GM19397 (cell line): ENCODE results near the gene ZC3H10.
"Not testable (repeated sequence)": the region's sequence is repeated elsewhere in the genome, so short reads cannot be mapped to it uniquely, and the experiment has no call there.

Experiments used
- ATAC-seq: cut with Tn5 transposase; IDR thresholded peaks from one replicate; pipeline ENCODE4 v1.9.1; 2021; ENCODE audit warnings: mild to moderate bottlenecking, moderate library complexity; ENCODE audit not compliant: unreplicated experiment

The ZC3H10 gene

DNA sequence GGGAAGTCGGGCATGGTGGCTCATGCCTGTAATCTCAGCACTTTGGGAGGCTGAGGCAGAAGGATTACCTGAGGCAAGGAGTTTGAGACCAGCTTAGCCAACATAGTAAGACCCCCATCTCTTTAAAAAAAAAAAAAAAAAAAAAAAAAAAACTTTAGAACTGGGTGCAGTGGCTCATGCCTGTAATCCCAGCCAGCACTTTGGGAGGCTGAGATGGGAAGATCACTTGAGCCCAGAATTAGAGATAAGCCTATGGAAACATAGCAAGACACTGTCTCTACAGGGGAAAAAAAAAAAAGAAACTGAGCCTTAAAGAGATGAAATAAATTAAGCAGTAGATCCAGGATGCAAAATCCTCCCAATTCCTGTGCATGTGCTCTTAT lies 15.4 kb upstream of the ZC3H10 start:
- ATAC-seq, result no peak

GRCh38 chr12:56103066-56103711 lies 14.9 kb upstream of the ZC3H10 start:
- no peak for ATAC-seq

DNA sequence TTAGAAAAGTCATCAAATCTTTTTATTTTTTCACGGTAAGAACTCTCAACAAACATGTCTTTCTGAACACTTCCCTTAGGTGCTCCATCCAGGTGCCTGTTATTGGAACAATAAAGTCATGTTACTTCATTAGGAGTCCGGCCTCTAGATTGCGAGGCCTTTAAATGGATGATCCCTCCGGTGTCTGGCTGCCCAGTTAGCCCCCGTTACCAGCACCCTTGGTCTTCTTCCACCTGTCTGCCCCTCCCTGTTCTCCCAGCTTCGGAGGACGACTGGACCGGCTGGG lies 14.3 kb upstream of the ZC3H10 start:
- ATAC-seq, result no peak

GRCh38 chr12:56104109-56104814 lies 13.8 kb upstream of the ZC3H10 start, which contains the start of gene PA2G4:
TSS of gene PA2G4 (plus strand) at chr12:56104559. CDS start at chr12:56104738, 179 bp downstream.
- ATAC-seq, result peak; percentile 89

DNA sequence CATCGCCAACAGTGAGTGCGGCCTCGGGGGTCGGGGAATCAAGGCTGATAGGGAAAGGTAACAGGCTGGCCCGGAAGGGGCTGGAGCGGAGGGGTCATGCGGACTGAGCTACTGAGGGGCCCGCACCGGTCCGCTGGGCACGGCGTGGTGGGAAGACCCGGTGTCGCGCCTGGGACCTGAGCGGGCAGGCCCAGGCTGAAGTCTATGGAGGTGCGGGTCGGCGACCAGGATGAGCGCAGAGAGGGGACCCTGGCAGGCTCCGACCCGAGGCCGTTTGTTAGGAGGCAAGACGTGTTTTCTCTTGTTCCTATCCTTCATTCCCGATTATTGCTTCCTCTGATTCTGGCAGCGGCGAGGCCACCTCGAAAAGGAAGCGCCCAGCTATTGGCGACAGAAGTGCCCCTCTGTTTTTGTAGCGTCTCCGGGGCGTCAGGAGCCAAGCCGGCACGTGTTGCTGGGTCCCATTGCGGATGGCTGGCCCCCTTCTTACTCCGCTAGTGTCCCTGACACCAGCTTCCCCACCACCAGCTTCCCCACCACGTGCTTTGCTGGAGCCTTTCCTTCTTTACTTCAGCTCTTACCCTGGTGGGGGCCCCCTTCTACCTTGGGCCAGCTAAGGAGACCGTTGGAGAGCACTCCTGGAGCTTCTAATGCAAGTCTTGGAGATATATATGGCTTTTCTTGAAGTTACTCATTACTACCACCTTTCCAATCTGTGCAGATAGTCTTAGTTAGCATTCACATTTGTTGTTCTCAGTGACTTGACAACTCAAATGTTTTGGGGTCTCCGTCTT lies 13.1 kb upstream of the ZC3H10 start:
- ATAC-seq, result peak; percentile 19

GRCh38 chr12:56105609-56105902 lies 12.5 kb upstream of the ZC3H10 start:
- no peak for ATAC-seq

DNA sequence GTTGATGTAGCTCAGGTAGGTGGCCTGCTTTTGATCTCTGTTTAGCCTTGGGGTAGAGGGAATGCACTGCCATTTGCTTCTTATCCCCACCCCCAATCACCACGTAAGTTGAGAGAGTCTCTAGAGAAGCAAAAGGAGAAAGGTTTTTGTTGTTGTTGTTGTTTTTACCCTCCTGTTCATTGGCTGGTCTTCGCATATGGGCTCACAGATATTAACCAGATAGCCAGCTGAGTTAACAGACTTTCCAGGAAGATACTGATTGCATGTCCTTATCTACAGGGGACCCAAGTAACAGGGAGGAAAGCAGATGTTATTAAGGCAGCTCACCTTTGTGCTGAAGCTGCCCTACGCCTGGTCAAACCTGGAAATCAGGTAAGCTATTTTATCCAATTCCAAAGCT lies 10.8 kb upstream of the ZC3H10 start:
- ATAC-seq, result no peak

- no peak for ATAC-seq
Observed at GRCh38 chr12:56110571-56110970, 7.5 kb upstream of the ZC3H10 start.

DNA sequence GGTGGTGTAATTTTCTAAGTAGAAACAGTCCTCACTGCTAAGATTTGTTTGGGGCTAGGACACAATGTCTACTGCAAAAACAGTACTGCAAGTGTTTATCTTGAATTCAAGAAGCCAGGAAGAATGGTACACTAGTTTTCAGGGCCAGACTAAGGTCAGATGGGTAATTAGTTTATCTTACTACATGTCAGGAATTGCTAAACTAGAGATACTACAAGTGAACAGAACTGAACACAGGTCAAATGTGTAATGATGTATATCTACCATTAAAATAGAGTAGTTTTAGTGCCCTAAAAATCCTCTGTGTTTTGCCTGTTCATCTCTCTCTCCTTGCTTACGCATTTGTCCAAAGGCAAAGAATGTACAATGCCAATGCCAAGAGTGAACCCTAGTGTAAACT lies 4.0 kb upstream of the ZC3H10 start:
- no peak for ATAC-seq

GRCh38 chr12:56115329-56115728 lies 2.7 kb upstream of the ZC3H10 start:
- no peak for ATAC-seq

DNA sequence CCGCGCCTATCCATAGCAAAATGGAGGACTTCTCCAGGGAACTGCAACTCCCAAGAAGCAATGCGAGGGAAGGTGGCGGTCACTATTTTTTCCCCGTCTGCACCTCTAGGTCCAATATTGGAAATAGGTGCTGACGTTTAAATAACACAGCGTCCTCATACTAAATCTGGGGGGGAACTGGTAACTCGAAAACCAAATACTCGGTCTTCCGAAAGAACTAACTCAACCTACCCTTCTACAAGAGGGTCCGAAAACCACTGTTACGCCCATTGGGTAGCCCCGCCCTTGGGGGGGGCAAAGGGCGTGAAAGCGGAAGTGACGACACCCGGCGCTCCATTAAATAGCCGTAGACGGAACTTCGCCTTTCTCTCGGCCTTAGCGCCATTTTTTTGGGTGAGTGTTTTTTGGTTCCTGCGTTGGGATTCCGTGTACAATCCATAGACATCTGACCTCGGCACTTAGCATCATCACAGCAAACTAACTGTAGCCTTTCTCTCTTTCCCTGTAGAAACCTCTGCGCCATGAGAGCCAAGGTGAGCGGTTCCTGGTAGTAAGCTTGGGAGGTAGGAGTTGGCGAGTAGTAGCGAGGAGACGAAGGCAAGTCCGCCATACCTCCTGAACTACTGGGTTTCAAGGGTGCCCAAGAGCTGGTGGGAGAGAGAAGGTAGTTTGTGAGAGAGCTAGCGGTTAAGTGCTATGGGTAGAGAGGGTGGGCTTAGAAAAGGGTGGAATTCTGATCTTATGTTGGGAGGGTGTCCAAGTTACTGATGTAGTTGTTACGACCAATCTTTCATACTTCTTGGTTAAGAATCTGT lies 1.6 kb upstream of the ZC3H10 start, which contains the start of gene RPL41:
Gene RPL41 (plus strand): TSS at position 367 of the 815 bp plus-strand sequence.
- ATAC-seq, result peak; percentile 39

DNA sequence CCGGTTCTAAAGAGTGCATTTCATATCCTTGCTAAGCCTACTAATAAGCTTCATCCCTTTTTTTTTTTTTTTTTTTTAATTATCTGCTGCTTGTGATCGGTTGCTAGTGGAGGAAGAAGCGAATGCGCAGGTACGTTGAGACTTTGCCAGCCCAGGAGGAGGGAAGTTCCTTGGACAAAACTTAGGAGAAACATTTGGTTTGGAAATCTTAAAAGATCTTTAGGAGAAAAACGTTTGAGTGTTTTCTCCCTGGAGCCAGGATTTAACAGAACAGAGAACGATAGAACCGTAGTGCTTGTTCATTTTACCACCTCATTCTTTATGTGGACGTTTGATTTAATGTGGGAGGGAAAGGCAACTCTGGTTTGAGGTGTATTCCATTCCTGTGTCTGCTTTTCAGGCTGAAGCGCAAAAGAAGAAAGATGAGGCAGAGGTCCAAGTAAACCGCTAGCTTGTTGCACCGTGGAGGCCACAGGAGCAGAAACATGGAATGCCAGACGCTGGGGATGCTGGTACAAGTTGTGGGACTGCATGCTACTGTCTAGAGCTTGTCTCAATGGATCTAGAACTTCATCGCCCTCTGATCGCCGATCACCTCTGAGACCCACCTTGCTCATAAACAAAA lies 872 bp upstream of the ZC3H10 start:
- not testable (repeated sequence) for ATAC-seq

- no peak for ATAC-seq
Observed at GRCh38 chr12:56118688-56119357, 757 bp downstream of the ZC3H10 start.

GRCh38 chr12:56119361-56119796 lies 1.3 kb downstream of the ZC3H10 start:
- no peak for ATAC-seq

- ATAC-seq, result no peak
Observed at GRCh38 chr12:56120158-56120846, 2.2 kb downstream of the ZC3H10 start.

DNA sequence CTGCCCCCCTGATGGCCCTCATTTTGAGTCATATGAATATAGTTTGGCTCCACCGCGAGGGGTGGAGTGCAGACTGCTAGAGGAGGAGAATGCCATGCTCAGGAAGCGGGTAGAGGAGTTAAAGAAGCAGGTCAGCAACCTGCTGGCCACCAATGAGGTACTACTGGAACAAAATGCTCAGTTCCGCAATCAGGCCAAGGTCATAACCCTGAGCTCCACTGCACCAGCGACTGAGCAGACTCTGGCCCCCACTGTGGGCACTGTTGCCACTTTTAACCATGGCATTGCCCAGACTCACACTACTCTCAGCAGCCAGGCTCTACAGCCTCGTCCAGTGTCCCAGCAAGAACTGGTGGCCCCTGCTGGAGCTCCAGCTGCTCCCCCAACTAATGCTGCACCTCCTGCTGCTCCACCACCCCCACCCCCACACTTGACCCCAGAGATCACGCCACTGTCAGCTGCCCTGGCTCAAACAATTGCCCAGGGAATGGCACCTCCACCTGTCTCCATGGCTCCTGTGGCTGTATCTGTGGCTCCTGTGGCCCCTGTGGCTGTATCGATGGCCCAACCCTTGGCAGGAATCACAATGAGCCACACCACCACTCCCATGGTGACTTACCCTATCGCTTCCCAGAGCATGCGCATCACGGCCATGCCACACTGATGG lies 3.3 kb downstream of the ZC3H10 start:
- no peak for ATAC-seq

- no peak for ATAC-seq
Observed at GRCh38 chr12:56122637-56123036, 4.6 kb downstream of the ZC3H10 start.

GRCh38 chr12:56124133-56124532 lies 6.1 kb downstream of the ZC3H10 start:
- ATAC-seq, result no peak

- no peak for ATAC-seq
Observed at GRCh38 chr12:56126732-56127239, 8.7 kb downstream of the ZC3H10 start.
